ENCODE data around the gene MTO1.
"Not testable (repeated sequence)": the region's sequence is repeated elsewhere in the genome, so short reads cannot be mapped to it uniquely, and the experiment has no call there.

The MTO1 gene

DNA sequence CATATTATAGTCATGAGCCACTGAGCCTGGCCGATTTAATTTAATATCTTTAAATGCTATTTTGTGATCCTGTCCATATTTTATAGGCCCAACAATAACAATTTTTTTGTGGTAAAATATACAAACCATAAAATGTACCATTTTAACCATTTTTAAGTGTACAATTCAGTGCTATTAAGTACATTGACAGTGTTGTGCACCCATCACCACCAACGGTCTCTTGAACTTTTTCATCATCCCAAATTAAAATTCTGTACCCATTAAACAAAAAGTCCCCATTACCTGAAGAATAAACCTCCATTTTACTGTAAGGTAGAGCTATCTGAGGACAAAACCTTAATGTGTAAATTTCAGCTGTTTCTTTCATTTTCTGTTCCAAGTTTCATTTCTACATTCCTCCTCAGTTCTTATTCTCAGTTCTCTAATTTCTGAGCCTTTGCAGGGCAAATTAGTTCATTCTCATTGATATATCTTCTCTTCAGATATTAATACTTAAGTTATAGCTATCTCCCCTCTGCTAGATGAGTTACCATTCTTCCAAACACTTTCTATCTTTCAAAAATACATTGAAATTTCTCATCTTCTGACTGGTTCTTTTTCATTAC, 10.3 kb downstream of the MTO1 start:
- H3K36me3 ChIP-seq (ENCODE audit: control insufficient read depth, low read depth, low read length), result peaks cover 45% of the 10 kb centered on the region
- no peaks in the 10 kb centered on the region for H3K4me1 ChIP-seq (ENCODE audit: control insufficient read depth, low read depth, low read length)
- H3K9me3 ChIP-seq (ENCODE audit: control insufficient read depth, low read depth, low read length), result no peaks in the 10 kb centered on the region
- no peak overlapping the region for H3K27ac ChIP-seq (ENCODE audit: low read length)
- no peak overlapping the region for H3K4me3 ChIP-seq (ENCODE audit: low read length)
- H3K27me3 ChIP-seq (ENCODE audit: control insufficient read depth, insufficient read depth, low read length), result no peaks in the 10 kb centered on the region
- no peak overlapping the region for H3K9ac ChIP-seq (ENCODE audit: low read length)

DNA sequence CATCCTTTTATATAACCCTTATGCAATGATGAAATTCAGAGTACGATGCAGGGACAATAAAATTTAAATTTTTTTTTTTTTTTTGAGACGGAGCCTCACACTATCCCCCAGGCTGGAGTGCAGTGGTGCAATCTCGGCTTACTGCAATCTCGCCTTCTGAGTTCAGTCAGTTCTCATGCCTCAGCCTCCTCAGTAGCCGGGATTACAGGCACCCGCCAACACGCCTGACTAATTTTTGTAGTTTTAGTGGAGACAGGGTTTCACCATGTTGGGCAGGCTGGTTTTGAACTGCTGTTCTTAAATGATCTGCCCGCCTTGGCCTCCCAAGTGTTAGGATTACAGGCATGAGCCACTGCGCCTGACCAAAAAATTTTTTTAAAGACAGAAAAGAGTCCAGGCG, 15.2 kb downstream of the MTO1 start:
- Histone ChIP-seq H3K9me3 (ENCODE audit: control insufficient read depth, low read depth, low read length) (no peaks in the 10 kb centered on the region), H3K36me3 (ENCODE audit: control insufficient read depth, low read depth, low read length) (peaks cover 43% of the 10 kb centered on the region), H3K4me1 (ENCODE audit: control insufficient read depth, low read depth, low read length) (no peaks in the 10 kb centered on the region), H3K27ac (ENCODE audit: low read length) (no peak overlapping the region), H3K4me3 (ENCODE audit: low read length) (no peak overlapping the region), H3K27me3 (ENCODE audit: control insufficient read depth, insufficient read depth, low read length) (no peaks in the 10 kb centered on the region), H3K9ac (ENCODE audit: low read length) (no peak overlapping the region)

DNA sequence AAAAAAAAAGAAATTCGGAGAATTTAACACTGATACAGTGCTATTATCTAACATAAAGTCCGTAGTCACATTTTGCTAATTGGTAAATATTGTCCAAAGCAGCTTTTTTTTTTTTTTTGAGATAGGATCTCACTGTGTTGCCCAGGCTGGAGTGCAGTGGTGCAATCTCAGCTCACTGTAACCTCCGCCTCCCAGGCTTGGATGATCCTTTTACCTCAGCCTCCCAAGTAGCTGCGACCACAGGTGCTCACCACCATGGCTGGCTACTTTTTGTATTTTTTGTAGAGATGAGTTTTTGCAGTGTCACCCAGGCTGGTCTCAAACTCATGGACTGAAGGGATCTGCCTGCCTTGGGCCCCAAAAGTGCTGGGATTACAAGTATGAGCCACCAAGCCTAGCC, 15.9 kb downstream of the MTO1 start:
- Histone ChIP-seq H3K36me3 (ENCODE audit: control insufficient read depth, low read depth, low read length) (peaks cover 46% of the 10 kb centered on the region), H3K4me3 (ENCODE audit: low read length) (no peak overlapping the region), H3K4me1 (ENCODE audit: control insufficient read depth, low read depth, low read length) (no peaks in the 10 kb centered on the region), H3K27ac (ENCODE audit: low read length) (no peak overlapping the region), H3K9ac (ENCODE audit: low read length) (no peak overlapping the region), H3K27me3 (ENCODE audit: control insufficient read depth, insufficient read depth, low read length) (no peaks in the 10 kb centered on the region), H3K9me3 (ENCODE audit: control insufficient read depth, low read depth, low read length) (no peaks in the 10 kb centered on the region)

DNA sequence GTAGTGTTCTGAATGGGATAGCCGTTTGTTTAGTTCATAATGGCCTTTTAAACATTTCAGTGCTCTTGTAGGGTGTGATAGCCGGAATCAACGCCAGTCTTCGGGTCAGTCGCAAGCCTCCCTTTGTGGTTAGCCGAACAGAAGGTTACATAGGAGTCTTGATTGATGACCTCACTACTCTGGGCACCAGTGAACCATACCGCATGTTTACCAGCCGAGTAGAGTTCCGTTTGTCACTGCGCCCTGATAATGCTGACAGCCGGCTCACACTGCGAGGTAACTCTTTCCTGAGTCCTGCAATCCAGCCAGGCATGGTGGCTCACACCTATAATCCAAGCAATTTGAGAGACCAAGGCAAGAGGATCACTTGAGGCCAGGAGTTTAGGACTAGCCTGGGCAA, 20.4 kb downstream of the MTO1 start:
- Histone ChIP-seq H3K4me3 (ENCODE audit: low read length) (no peak overlapping the region), H3K4me1 (ENCODE audit: control insufficient read depth, low read depth, low read length) (no peaks in the 10 kb centered on the region), H3K27ac (ENCODE audit: low read length) (no peak overlapping the region), H3K9ac (ENCODE audit: low read length) (no peak overlapping the region), H3K27me3 (ENCODE audit: control insufficient read depth, insufficient read depth, low read length) (no peaks in the 10 kb centered on the region), H3K9me3 (ENCODE audit: control insufficient read depth, low read depth, low read length) (no peaks in the 10 kb centered on the region), H3K36me3 (ENCODE audit: control insufficient read depth, low read depth, low read length) (peaks cover 52% of the 10 kb centered on the region)

DNA sequence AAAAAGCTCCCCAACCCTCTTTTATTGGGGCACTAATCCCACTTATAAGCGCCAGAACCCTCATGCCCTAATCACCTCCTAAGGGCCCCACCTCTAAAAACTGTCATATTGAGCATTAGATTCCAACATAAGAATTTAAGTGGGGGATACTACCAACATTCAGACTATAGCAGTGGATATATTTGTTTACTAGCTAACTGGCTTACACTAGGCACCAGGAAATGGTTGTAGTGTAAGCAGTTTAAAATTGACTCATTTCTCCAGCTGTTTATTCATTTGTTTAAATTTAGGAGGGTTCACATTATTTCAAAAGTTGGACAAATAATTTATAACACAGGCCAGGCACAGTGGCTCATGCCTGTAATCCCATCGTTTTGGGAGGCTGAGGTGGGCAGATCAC, 22.9 kb downstream of the MTO1 start:
- Histone ChIP-seq H3K9me3 (ENCODE audit: control insufficient read depth, low read depth, low read length) (no peaks in the 10 kb centered on the region), H3K4me1 (ENCODE audit: control insufficient read depth, low read depth, low read length) (no peaks in the 10 kb centered on the region), H3K27ac (ENCODE audit: low read length) (no peak overlapping the region), H3K9ac (ENCODE audit: low read length) (no peak overlapping the region), H3K27me3 (ENCODE audit: control insufficient read depth, insufficient read depth, low read length) (no peaks in the 10 kb centered on the region), H3K4me3 (ENCODE audit: low read length) (no peak overlapping the region), H3K36me3 (ENCODE audit: control insufficient read depth, low read depth, low read length) (peaks cover 63% of the 10 kb centered on the region)

DNA sequence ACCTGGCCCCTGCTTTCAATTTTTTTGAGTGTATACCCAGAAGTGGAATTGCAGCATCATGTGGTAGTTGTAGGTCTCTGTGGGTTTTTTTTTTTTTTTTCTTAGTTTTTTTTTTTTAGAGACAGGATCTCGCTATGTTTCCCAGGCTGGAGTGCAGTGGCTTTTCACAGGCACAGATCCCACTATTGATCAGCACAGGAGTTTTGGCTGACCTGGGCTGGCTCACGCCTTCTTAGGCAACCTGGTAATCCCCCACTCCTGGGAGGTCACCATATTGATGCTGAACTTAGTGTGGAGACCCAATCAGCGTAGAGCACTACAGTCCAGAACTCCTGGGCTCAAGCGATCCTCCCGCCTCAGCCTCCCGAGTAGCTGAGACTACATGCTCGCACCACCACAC, 25.9 kb downstream of the MTO1 start:
- Histone ChIP-seq H3K27me3 (ENCODE audit: control insufficient read depth, insufficient read depth, low read length) (no peaks in the 10 kb centered on the region), H3K4me1 (ENCODE audit: control insufficient read depth, low read depth, low read length) (no peaks in the 10 kb centered on the region), H3K4me3 (ENCODE audit: low read length) (no peak overlapping the region), H3K36me3 (ENCODE audit: control insufficient read depth, low read depth, low read length) (peaks cover 53% of the 10 kb centered on the region), H3K9me3 (ENCODE audit: control insufficient read depth, low read depth, low read length) (no peaks in the 10 kb centered on the region), H3K9ac (ENCODE audit: low read length) (no peak overlapping the region), H3K27ac (ENCODE audit: low read length) (no peak overlapping the region)

DNA sequence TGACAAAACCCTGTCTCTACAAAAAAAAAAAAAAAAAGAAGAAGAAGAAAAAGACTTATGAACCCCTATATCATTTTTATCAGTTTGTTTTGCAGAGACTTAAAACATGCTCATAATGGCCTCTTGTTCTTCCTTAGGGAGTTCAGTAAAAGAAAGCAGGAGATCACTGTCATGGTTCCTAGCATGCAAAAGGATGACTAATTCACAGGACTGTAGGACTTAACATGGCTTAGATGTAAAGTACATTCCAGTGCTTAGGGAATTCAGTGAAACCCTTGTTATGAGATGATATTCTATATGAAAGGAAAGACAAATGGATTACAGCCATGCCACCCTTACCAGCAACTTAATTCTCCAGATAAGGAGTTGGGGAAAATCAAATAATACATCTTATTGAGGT, 29.8 kb downstream of the MTO1 start:
- Histone ChIP-seq H3K4me3 (ENCODE audit: low read length) (no peak overlapping the region), H3K9ac (ENCODE audit: low read length) (no peak overlapping the region), H3K27ac (ENCODE audit: low read length) (no peak overlapping the region), H3K27me3 (ENCODE audit: control insufficient read depth, insufficient read depth, low read length) (no peaks in the 10 kb centered on the region), H3K36me3 (ENCODE audit: control insufficient read depth, low read depth, low read length) (peaks cover 52% of the 10 kb centered on the region), H3K9me3 (ENCODE audit: control insufficient read depth, low read depth, low read length) (no peaks in the 10 kb centered on the region), H3K4me1 (ENCODE audit: control insufficient read depth, low read depth, low read length) (no peaks in the 10 kb centered on the region)

DNA sequence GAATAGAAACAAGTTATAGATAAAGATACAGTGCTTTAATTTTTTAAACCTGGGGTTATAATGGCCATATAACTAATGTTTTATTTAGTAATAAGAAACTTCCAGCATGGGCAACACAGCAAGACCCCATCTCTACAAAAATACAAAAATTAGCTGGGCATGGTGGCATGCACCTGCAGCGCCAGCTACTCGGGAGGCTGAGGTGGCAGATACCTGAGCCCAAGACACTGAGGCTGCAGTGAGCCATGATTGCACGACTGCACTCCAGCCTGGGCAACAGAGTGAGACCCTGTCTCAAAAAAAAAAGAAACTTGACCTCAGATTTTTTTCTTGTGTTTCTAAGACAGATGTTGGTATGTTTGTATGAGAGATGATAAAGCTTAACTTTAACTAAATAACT, 36.4 kb downstream of the MTO1 start:
- Histone ChIP-seq H3K9me3 (ENCODE audit: control insufficient read depth, low read depth, low read length) (no peaks in the 10 kb centered on the region), H3K9ac (ENCODE audit: low read length) (no peak overlapping the region), H3K4me3 (ENCODE audit: low read length) (no peak overlapping the region), H3K27ac (ENCODE audit: low read length) (no peak overlapping the region), H3K27me3 (ENCODE audit: control insufficient read depth, insufficient read depth, low read length) (no peaks in the 10 kb centered on the region), H3K4me1 (ENCODE audit: control insufficient read depth, low read depth, low read length) (no peaks in the 10 kb centered on the region), H3K36me3 (ENCODE audit: control insufficient read depth, low read depth, low read length) (peaks cover 42% of the 10 kb centered on the region)

DNA sequence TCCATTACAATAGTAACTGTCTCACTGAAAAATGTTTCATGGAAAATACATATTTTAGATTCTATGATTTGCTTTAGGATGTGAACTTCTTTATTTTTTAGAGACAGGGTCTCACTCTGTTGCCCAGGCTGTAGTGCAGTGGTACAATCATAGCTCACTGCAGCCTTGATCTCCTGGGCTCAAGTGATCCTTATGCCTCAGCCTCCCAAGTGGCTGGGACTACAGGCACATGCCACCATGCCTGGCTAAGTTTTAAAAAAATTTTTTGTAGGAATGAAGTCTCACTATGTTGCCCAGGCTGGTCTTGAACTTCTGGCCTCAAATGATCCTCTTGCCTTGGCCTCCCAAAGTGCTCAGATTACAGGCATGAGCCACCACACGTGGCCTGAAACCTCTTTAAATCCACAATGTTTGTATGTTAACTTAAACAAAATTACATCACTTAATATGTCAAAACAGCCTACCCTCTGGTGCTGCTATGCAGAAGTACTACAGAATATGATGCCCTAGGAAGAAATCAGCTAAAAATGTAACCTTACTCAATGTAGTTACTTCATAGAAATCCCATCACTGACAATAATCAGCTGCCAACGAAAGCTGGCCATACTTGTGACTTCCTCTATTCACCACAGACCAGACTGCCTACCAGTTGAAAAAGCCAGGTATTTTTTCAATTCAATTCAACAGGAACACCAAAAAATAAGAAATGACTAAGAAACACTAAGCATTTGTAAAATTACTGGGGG, 41.7 kb downstream of the MTO1 start:
- Histone ChIP-seq H3K27me3 (ENCODE audit: control insufficient read depth, insufficient read depth, low read length) (no peaks in the 10 kb centered on the region), H3K4me3 (ENCODE audit: low read length) (no peak overlapping the region), H3K9me3 (ENCODE audit: control insufficient read depth, low read depth, low read length) (no peaks in the 10 kb centered on the region), H3K4me1 (ENCODE audit: control insufficient read depth, low read depth, low read length) (no peaks in the 10 kb centered on the region), H3K9ac (ENCODE audit: low read length) (no peak overlapping the region), H3K27ac (ENCODE audit: low read length) (no peak overlapping the region), H3K36me3 (ENCODE audit: control insufficient read depth, low read depth, low read length) (peaks cover 19% of the 10 kb centered on the region)

DNA sequence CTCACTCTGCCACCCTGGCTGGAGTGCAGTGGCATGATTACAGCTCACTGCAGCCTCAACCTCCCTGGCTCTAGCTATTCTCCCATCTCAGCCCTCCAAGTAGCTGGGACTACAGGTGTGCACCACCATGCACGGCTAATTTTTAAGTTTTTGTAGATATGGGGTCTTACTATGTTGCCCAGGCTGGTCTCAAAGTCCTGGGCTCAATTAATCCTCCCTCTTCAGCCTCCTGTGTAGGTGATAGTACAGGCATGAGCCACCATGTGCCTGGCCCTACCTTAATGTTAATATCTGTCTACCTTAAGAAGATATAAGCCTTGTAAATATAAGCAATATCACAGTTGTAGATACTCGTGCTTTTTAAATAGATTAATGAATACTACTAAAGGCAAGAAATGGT, 42.6 kb downstream of the MTO1 start:
- Histone ChIP-seq H3K4me1 (ENCODE audit: control insufficient read depth, low read depth, low read length) (no peaks in the 10 kb centered on the region), H3K9me3 (ENCODE audit: control insufficient read depth, low read depth, low read length) (no peaks in the 10 kb centered on the region), H3K27me3 (ENCODE audit: control insufficient read depth, insufficient read depth, low read length) (no peaks in the 10 kb centered on the region), H3K27ac (ENCODE audit: low read length) (no peak overlapping the region), H3K9ac (ENCODE audit: low read length) (no peak overlapping the region), H3K4me3 (ENCODE audit: low read length) (no peak overlapping the region), H3K36me3 (ENCODE audit: control insufficient read depth, low read depth, low read length) (peaks cover 14% of the 10 kb centered on the region)

DNA sequence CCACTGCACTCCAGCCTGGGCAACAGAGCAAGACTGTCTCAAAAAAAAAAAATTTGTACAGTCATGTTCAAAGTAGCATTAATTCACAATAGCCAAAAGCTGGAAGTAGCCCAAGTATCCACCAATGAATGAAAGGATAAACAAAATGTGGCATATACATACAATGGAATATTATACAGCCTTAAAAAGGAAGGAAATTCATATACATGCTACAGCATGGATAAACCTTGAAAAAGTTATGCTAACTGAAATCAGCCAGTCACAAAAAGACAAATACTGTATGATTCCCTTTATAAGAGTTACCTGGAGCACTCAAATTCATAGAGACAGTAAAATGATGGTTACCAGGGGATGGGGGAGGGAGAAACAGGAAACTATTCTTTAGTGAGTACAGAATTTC, 43.6 kb downstream of the MTO1 start:
- no peaks in the 10 kb centered on the region for H3K4me1 ChIP-seq (ENCODE audit: control insufficient read depth, low read depth, low read length)
- H3K9ac ChIP-seq (ENCODE audit: low read length), result no peak overlapping the region
- H3K36me3 ChIP-seq (ENCODE audit: control insufficient read depth, low read depth, low read length), result peaks cover 14% of the 10 kb centered on the region
- H3K27ac ChIP-seq (ENCODE audit: low read length), result no peak overlapping the region
- H3K4me3 ChIP-seq (ENCODE audit: low read length), result no peak overlapping the region
- H3K27me3 ChIP-seq (ENCODE audit: control insufficient read depth, insufficient read depth, low read length), result no peaks in the 10 kb centered on the region
- no peaks in the 10 kb centered on the region for H3K9me3 ChIP-seq (ENCODE audit: control insufficient read depth, low read depth, low read length)

DNA sequence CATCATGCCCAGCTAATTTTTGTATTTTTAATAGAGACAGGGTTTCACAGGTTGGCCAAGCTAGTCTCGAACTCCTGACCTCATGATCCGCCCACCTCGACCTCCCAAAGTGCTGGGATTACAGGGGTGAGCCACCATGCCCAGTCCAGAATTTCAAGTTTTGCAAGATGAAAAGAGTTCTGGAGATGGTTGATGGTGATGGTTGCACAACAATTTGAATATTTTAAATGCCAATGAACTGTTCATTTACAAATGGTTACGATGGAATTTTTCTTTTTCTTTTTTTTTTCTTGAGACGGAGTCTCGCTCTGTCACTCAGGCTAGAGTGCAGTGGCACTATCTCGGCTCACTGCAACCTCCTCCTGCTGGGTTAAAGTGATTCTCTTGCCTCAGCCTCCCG, 44.2 kb downstream of the MTO1 start:
- not testable (repeated sequence) for H3K4me1 ChIP-seq (ENCODE audit: control insufficient read depth, low read depth, low read length); H3K9me3 ChIP-seq (ENCODE audit: control insufficient read depth, low read depth, low read length); H3K4me3 ChIP-seq (ENCODE audit: low read length); H3K27ac ChIP-seq (ENCODE audit: low read length); H3K27me3 ChIP-seq (ENCODE audit: control insufficient read depth, insufficient read depth, low read length); H3K9ac ChIP-seq (ENCODE audit: low read length)
- peaks cover 11% of the 10 kb centered on the region for H3K36me3 ChIP-seq (ENCODE audit: control insufficient read depth, low read depth, low read length)
